ENCODE measurements around the gene EIF4A3.

DNA sequence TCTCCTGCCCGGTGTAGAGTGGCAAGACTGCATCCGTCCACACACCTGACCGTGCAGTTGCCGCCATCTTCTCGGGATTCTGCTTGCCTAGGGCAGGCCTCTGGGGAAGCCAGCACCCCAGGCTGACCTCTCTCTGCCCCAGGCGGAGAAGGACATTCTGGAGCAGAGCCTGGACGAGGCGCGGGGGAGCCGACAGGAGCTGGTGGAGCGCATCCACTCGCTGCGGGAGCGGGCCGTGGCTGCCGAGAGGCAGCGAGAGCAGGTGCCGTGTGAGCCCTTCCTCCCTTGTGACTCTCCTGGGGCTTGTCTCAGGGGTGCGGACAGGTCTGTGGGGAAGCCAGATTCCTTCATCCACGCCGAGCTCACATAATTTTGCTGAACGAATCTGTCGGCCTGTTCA lies 42.7 kb upstream of the EIF4A3 start:
- TF ChIP-seq, protein P1, sequence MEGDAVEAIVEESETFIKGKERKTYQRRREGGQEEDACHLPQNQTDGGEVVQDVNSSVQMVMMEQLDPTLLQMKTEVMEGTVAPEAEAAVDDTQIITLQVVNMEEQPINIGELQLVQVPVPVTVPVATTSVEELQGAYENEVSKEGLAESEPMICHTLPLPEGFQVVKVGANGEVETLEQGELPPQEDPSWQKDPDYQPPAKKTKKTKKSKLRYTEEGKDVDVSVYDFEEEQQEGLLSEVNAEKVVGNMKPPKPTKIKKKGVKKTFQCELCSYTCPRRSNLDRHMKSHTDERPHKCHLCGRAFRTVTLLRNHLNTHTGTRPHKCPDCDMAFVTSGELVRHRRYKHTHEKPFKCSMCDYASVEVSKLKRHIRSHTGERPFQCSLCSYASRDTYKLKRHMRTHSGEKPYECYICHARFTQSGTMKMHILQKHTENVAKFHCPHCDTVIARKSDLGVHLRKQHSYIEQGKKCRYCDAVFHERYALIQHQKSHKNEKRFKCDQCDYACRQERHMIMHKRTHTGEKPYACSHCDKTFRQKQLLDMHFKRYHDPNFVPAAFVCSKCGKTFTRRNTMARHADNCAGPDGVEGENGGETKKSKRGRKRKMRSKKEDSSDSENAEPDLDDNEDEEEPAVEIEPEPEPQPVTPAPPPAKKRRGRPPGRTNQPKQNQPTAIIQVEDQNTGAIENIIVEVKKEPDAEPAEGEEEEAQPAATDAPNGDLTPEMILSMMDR (IDR thresholded peaks at IDR 0.05; ENCODE audit: borderline replicate concordance, extremely low read depth, low read length, poor library complexity, severe bottlenecking): no peak
- TF ChIP-seq EZH2 (IDR thresholded peaks at IDR 0.05; ENCODE audit: borderline replicate concordance, low read depth, low read length, severe bottlenecking): no peak

All from DND-41 (cell line).